WI38 (cell line): ENCODE measurements around the gene TRPM7.

ENCODE experiments used
- H3K4me3 ChIP-seq: 2 replicates; pipeline ENCODE4 v1.5.1; 2011; ENCODE audit warnings: low read depth, mild to moderate bottlenecking, control low read depth, low read length
- CTCF ChIP-seq: IDR thresholded peaks from 2 replicates; pipeline ENCODE4 v1.5.1; 2012; ENCODE audit warnings: low read depth, mild to moderate bottlenecking, control low read depth, low read length

Gene TRPM7

GRCh38 chr15:50562735-50563640 lies 123.6 kb downstream of the TRPM7 start:
- no peak overlapping the region for H3K4me3 ChIP-seq
- TF ChIP-seq CTCF: no peak

- no peak for TF ChIP-seq CTCF
Measured at GRCh38 chr15:50558012-50558411, 128.6 kb downstream of the TRPM7 start.

GRCh38 chr15:50556642-50557371 lies 129.8 kb downstream of the TRPM7 start:
- H3K4me3 ChIP-seq: no peak overlapping the region
- TF ChIP-seq CTCF: no peak

More at GRCh38 chr15:50558012-50558411, 128.6 kb downstream of the TRPM7 start:
- H3K4me3 ChIP-seq: no peak overlapping the region

GRCh38 chr15:50552238-50552637 lies 134.4 kb downstream of the TRPM7 start:
- H3K4me3 ChIP-seq: no peak overlapping the region
- no peak for TF ChIP-seq CTCF

- H3K4me3 ChIP-seq: no peak overlapping the region
- TF ChIP-seq CTCF: no peak
Measured at GRCh38 chr15:50549326-50549725, 137.3 kb downstream of the TRPM7 start.

GRCh38 chr15:50546566-50546965 lies 140.0 kb downstream of the TRPM7 start, which contains the start of gene USP50:
TSS of gene USP50 (minus strand) at chr15:50546666. CDS start at chr15:50546525, 141 bp downstream.
- no peak for TF ChIP-seq CTCF
- H3K4me3 ChIP-seq: no peak within 1 kb of the TSS

GRCh38 chr15:50544368-50544767 lies 142.2 kb downstream of the TRPM7 start:
- no peak for TF ChIP-seq CTCF
- H3K4me3 ChIP-seq: no peak overlapping the region
